NOMO-1 treated with DMSO at 0.1 percent for 48 hours (cell line): Measurements from ENCODE around the gene CDH10.

Experiments
- DNase-seq: peaks from one replicate; lab custom pipeline; 2025; ENCODE audit not compliant: unreplicated experiment; lab: John Stamatoyannopoulos, UW

CDH10 gene

GRCh38 chr5:24644761-24645160 lies at the start of gene CDH10:
CDH10 (minus strand) TSS chr5:24644978; CDS start chr5:24593490, 51,488 bp downstream.
- DNase-seq, result peak; percentile 16

DNA sequence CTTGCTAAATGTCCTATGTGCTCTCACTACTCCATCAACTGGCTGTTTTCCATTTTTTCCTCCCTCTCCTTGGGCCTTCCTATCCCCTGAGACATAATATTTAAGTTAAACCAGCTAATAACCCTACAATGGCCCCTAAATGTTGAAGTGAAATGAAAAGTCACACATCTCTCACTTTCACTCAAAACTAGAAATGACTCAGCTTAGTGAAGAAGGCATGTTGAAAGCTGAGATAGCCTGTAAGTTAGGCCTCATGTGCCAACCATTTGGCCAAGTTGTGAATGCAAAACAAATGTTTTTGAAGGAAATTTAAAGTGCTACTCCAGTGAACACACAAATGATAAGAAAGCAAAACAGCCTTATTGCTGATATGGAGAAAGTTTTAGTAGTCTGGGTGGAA lies 48.8 kb upstream of the CDH10 start:
- DNase-seq, result no peak

- DNase-seq, result no peak
These were observed 46.3 kb upstream of the CDH10 start for GRCh38 chr5:24691074-24691473.

- DNase-seq, result no peak
These were observed 36.3 kb upstream of the CDH10 start for GRCh38 chr5:24681106-24681505.

- DNase-seq, result no peak
These were observed 23.3 kb upstream of the CDH10 start for GRCh38 chr5:24668050-24668449.

GRCh38 chr5:24649531-24649930 lies 4.8 kb upstream of the CDH10 start:
- DNase-seq, result no peak

GRCh38 chr5:24646915-24647314 lies 2.1 kb upstream of the CDH10 start:
- DNase-seq, result no peak

DNA sequence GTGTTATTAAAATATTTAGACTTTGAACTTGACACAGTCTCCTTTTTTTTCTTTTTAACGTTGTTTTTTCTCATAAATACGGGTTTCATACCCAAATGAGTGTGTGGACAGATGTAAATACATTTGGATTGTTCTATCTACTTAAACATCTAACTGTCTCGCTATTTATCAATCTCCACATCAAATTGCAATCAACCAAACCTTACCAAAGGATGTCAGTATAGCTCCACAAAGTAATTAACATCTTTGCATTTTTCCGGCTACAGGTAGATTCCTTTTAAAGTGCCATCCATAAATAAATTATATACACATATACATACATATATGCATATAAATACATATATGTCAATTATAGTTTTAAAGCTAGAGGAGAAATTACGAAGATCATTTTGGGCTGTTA lies 705 bp upstream of the CDH10 start:
- DNase-seq, result no peak

- DNase-seq, result no peak
These were observed 898 bp downstream of the CDH10 start for GRCh38 chr5:24643880-24644279.

GRCh38 chr5:24643156-24643555 lies 1.6 kb downstream of the CDH10 start:
- DNase-seq, result no peak

DNA sequence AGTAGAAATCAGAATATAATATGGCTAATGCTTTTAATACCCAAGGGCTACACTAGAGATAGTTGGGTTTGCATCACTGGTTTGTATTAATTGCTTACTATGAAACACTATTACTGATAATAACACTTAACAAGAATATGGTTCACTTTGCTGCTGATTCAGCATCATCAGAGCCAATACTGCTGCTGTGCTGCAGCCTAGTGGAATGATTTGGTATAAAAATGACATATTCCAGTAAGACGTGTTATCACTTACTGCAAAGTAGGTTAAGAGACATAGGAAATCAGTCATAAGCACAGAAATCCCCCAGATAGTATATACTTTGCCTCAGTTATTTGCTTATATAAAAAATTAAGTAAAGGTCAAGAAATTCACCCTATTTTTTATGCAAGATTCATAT lies 2.8 kb downstream of the CDH10 start:
- DNase-seq, result peak; percentile 67

DNA sequence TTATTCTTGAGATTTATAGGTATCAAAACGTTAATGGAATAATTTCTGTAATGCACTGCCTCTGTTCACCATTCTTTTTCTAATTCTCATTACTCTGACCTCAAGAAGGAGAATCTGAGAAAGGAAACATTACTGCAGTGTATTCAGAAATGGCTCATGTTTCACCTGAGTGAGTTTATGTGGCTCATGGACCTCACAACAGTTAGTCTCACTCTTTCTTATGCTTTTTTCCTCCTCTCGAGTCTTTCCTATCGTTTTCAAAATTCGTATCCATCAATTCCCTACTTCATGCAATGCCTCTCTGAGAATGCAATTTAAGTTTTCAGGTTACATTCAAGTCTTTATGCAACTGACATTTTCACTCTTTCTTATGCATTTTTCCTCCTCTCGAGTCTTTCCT lies 9.6 kb downstream of the CDH10 start:
- DNase-seq, result no peak

DNA sequence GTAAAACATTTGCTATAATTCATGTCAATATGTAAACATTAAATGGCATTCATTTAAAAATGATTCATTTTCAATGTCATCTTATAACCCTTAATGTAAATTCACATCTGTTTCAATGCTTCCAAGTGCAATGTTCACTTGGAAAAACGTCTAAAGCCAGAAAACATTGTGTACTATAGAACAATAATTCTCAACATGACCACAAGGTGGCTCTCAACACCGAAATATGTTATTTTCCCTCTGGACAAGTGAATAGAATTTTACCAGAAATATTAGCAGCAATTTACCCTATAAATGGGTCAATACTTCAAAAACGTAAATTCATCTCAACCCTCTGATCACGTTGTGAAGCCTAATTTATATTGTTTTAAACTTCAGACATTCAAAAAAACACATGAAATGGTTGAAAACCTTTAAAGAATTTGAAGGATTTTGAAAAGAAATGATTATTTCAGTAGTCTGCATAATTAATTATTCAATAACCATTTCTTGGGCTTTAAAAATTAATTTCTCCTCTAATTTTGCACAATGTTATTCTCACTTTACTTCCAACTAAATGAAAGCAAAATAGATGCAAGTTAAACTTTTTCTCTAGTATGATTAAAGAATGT lies 11.0 kb downstream of the CDH10 start:
- peak; percentile 41 for DNase-seq

DNA sequence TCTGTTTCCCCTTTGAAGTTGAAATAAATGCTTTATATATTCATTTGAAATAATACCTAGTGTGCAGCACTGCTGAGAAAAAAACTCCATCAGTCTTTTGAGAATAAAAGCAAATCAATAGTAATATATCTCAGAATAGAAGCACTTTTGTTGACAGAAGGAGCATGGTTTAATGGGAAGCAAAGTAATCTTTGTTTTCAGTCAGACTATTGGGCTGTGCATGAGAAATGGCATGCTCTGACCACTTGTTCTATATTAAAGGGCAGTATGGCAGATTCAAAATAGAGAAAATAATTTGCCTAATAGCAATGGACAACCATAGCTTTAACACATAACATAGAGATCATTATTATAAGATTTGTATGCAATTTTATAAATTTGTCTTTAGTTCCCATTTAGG lies 12.4 kb downstream of the CDH10 start:
- no peak for DNase-seq

DNA sequence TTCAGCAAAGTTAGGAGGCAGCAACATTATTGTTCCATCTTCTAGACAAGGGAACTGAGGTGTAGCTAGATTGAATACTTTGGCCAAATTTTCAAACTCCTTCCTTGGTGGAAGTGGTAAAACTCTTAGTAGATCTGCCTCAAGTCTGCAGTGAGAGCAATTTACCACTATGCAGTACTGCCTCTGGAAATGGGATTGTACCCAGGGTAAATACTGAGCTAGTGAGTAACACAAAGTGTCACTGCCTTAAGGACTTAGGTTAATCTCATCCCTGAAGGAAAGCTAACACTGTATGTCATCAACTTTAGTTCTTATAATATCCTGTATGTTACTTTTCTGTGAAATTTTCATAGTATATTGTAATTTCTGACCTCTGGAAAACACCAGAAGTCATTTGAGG lies 13.9 kb downstream of the CDH10 start:
- no peak for DNase-seq

DNA sequence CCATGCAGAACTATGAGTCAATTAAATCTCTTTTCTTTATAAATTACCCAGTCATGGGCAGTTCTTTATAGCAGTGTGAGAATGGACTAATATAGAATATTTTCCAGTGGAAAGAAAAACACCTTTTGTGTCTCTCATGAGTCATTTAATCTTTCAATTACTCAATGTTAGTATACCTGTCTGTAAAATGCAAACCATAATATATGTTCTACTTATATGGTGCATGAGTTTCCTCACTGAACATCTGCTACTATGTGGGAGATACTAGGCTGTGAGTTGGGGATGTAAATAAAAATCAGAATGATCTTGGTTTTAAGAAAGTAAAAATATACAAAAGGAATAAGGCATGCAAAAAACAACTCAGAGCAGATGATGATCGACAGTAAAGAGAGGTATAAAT lies 15.0 kb downstream of the CDH10 start:
- no peak for DNase-seq

DNA sequence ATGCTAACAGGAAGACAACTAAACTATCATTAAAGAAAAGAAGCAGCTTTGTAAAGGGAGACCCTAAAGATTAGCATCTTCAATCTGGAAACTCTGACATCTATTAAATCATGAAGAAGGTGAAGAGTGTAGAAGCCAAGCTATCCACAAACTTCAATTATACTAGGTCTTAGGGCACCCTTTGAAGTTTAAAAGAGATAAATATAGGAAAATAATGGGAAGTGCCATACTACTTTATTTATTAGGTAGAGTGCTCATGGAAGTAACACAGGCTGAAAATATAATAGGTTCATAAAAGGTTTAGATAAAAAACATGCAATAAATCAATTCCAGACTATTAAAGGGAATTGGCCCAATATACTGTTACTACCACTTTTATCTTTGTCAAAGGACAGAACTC lies 19.9 kb downstream of the CDH10 start:
- DNase-seq, result no peak

GRCh38 chr5:24623624-24624023 lies 21.2 kb downstream of the CDH10 start:
- no peak for DNase-seq

DNA sequence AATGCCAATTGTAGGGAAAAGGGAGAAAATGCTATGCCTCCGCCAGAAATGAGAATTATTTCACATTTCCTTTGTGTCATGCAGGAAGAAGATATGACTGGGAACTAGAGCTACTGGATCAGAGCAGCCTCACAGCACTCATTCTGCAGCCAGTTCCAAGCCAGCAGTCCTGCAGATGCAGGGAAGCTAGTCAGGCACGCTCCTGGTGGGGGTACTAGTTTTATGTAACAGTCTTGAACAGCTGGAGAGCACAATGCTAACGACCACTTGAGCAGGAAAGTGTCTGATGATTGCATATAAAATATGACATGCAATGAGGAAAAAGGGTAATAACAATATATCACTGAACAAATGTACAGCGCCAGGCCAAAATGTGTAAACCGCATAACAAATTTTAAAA lies 21.7 kb downstream of the CDH10 start:
- DNase-seq, result no peak

DNA sequence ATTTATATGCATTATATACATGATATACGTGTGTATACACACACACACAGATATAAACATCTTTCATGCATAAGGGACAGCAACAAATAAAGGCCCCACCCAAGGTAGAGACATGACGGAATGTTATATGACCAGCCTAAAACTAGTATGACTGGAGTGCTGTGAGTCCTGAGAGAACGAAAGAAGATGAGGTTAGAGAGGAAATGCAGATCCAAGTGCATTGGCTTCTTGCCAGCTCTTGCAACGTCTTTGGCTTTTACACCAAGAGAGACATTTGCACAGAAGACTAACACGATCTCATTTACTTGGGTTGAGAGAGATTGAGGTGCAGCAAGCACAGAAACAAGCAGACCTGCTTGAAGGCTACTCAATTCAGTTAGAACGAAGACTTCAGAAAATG lies 23.0 kb downstream of the CDH10 start:
- DNase-seq, result peak; percentile 77

- no peak for DNase-seq
These were observed 28.2 kb downstream of the CDH10 start for GRCh38 chr5:24616566-24616965.

- no peak for DNase-seq
These were observed 29.6 kb downstream of the CDH10 start for GRCh38 chr5:24615159-24615558.

GRCh38 chr5:24609706-24610105 lies 35.1 kb downstream of the CDH10 start:
- no peak for DNase-seq

DNA sequence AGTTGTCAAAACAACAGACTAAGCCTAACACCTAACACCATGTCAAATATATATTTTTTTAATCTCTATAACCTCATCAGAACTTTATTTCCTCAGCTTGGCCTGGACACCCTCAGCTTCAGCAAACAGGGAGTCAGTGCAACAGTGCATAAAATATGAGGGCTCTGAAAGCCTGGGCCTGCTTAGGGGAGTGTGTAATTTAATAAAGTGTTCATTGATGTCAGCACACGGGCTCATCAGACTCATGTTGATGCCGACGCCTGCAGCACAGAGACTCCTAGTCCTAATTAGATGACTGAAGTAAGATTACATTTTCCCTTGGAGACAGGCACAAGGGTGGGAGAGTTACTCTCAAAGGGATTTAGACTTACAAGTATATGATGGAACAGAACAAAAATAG lies 37.8 kb downstream of the CDH10 start:
- no peak for DNase-seq
